HEK293 (cell line): ENCODE measurements around the gene CDC34.

Experiments
- CTCF ChIP-seq: fragments of 450-650 bp; formaldehyde crosslinking; IDR thresholded peaks from 2 replicates; pipeline ENCODE4 v1.5.1; 2016; ENCODE audit warnings: missing biosample characterization, missing genetic modification characterization
- GLI4 ChIP-seq: fragments of 450-650 bp; formaldehyde crosslinking; IDR thresholded peaks from 2 replicates; pipeline ENCODE4 v1.5.1; 2016; ENCODE audit warnings: missing biosample characterization, missing genetic modification characterization
- GLIS1 ChIP-seq: fragments of 450-650 bp; formaldehyde crosslinking; IDR thresholded peaks from 2 replicates; pipeline ENCODE4 v1.5.1; 2016; ENCODE audit warnings: missing biosample characterization, missing genetic modification characterization
- GLIS2 ChIP-seq: fragments of 450-650 bp; formaldehyde crosslinking; IDR thresholded peaks from 2 replicates; pipeline ENCODE4 v1.5.1; 2016; ENCODE audit warnings: missing biosample characterization, missing genetic modification characterization
- IKZF3 ChIP-seq: fragments of 450-650 bp; IDR thresholded peaks from 2 replicates; pipeline ENCODE4 v1.5.0; 2018; ENCODE audit warnings: missing biosample characterization, mild to moderate bottlenecking, missing genetic modification characterization, moderate library complexity
- KLF16 ChIP-seq: fragments of 450-650 bp; formaldehyde crosslinking; IDR thresholded peaks from 2 replicates; pipeline ENCODE4 v1.5.1; 2017; ENCODE audit warnings: missing biosample characterization, missing genetic modification characterization
- KLF7 ChIP-seq: fragments of 450-650 bp; formaldehyde crosslinking; IDR thresholded peaks from 2 replicates; pipeline ENCODE4 v1.5.1; 2016; ENCODE audit warnings: missing biosample characterization, missing genetic modification characterization, borderline replicate concordance
- KLF9 ChIP-seq: fragments of 450-650 bp; formaldehyde crosslinking; IDR thresholded peaks from 2 replicates; pipeline ENCODE4 v1.5.1; 2016; ENCODE audit warnings: missing biosample characterization, missing genetic modification characterization, low read depth
- PRDM10 ChIP-seq: fragments of 450-650 bp; formaldehyde crosslinking; IDR thresholded peaks from 2 replicates; pipeline ENCODE4 v1.5.1; 2016; ENCODE audit warnings: missing biosample characterization, missing genetic modification characterization
- SCRT2 ChIP-seq: fragments of 450-650 bp; formaldehyde crosslinking; IDR thresholded peaks from 2 replicates; pipeline ENCODE4 v1.5.1; 2016; ENCODE audit warnings: missing biosample characterization, missing genetic modification characterization
- SP7 ChIP-seq: fragments of 450-650 bp; formaldehyde crosslinking; IDR thresholded peaks from 2 replicates; pipeline ENCODE4 v1.5.1; 2016; ENCODE audit warnings: missing biosample characterization, missing genetic modification characterization
- ZBTB17 ChIP-seq: fragments of 450-650 bp; formaldehyde crosslinking; IDR thresholded peaks from 2 replicates; pipeline ENCODE4 v1.5.1; 2016; ENCODE audit warnings: missing biosample characterization, missing genetic modification characterization
- ZNF121 ChIP-seq: fragments of 450-650 bp; formaldehyde crosslinking; IDR thresholded peaks from 2 replicates; pipeline ENCODE4 v1.5.1; 2016; ENCODE audit warnings: missing biosample characterization, missing genetic modification characterization
- ZNF184 ChIP-seq: fragments of 450-650 bp; IDR thresholded peaks from 2 replicates; pipeline ENCODE4 v1.5.1; 2018; ENCODE audit warnings: missing biosample characterization, mild to moderate bottlenecking, missing genetic modification characterization
- ZNF221 ChIP-seq: fragments of 450-650 bp; formaldehyde crosslinking; IDR thresholded peaks from 2 replicates; pipeline ENCODE4 v1.5.1; 2017; ENCODE audit warnings: missing biosample characterization, missing genetic modification characterization, borderline replicate concordance
- ZNF292 ChIP-seq: fragments of 450-650 bp; formaldehyde crosslinking; IDR thresholded peaks from 2 replicates; pipeline ENCODE4 v1.5.1; 2016; ENCODE audit warnings: low read depth, missing biosample characterization, missing genetic modification characterization, borderline replicate concordance
- ZNF341 ChIP-seq: fragments of 450-650 bp; formaldehyde crosslinking; IDR thresholded peaks from 2 replicates; pipeline ENCODE4; 2016; ENCODE audit warnings: low read depth, missing biosample characterization, missing genetic modification characterization
- ZNF404 ChIP-seq: fragments of 450-650 bp; formaldehyde crosslinking; IDR thresholded peaks from 2 replicates; pipeline ENCODE4 v1.5.1; 2017; ENCODE audit warnings: missing biosample characterization, missing genetic modification characterization
- ZNF530 ChIP-seq: fragments of 450-650 bp; formaldehyde crosslinking; IDR thresholded peaks from 2 replicates; pipeline ENCODE4 v1.5.1; 2016; ENCODE audit warnings: low read depth, missing biosample characterization, missing genetic modification characterization
- ZNF544 ChIP-seq: fragments of 450-650 bp; formaldehyde crosslinking; IDR thresholded peaks from 2 replicates; pipeline ENCODE4 v1.5.0; 2017; ENCODE audit warnings: missing biosample characterization, missing genetic modification characterization
- ZNF555 ChIP-seq: fragments of 450-650 bp; formaldehyde crosslinking; conservative IDR thresholded peaks from 2 replicates; pipeline ENCODE4 v1.5.1; 2017; ENCODE audit warnings: missing biosample characterization, mild to moderate bottlenecking, missing genetic modification characterization, inconsistent platforms
- ZNF558 ChIP-seq: fragments of 450-650 bp; formaldehyde crosslinking; IDR thresholded peaks from 2 replicates; pipeline ENCODE4 v1.5.1; 2016; ENCODE audit warnings: missing biosample characterization, missing genetic modification characterization
- ZNF560 ChIP-seq: fragments of 450-650 bp; formaldehyde crosslinking; IDR thresholded peaks from 2 replicates; pipeline ENCODE4 v1.5.1; 2017; ENCODE audit warnings: missing biosample characterization, missing genetic modification characterization, borderline replicate concordance
- ZNF580 ChIP-seq: fragments of 450-650 bp; formaldehyde crosslinking; IDR thresholded peaks from 2 replicates; pipeline ENCODE4 v1.5.1; 2016; ENCODE audit warnings: missing biosample characterization, missing genetic modification characterization
- ZNF600 ChIP-seq: fragments of 450-650 bp; formaldehyde crosslinking; IDR thresholded peaks from 2 replicates; pipeline ENCODE4 v1.5.1; 2016; ENCODE audit warnings: missing biosample characterization, missing genetic modification characterization
- ZNF629 ChIP-seq: fragments of 450-650 bp; formaldehyde crosslinking; IDR thresholded peaks from 2 replicates; pipeline ENCODE4 v1.5.1; 2017; ENCODE audit warnings: missing biosample characterization, missing genetic modification characterization
- ZNF639 ChIP-seq: fragments of 450-650 bp; formaldehyde crosslinking; IDR thresholded peaks from 2 replicates; pipeline ENCODE4 v1.5.1; 2016; ENCODE audit warnings: missing biosample characterization, missing genetic modification characterization
- ZNF843 ChIP-seq: fragments of 450-650 bp; formaldehyde crosslinking; IDR thresholded peaks from 2 replicates; pipeline ENCODE4 v1.5.1; 2016; ENCODE audit warnings: missing biosample characterization, missing genetic modification characterization
- ZSCAN16 ChIP-seq: fragments of 450-650 bp; formaldehyde crosslinking; IDR thresholded peaks from 2 replicates; pipeline ENCODE4 v1.5.1; 2016; ENCODE audit warnings: missing biosample characterization, missing genetic modification characterization

CDC34 gene

GRCh38 chr19:495402-496111 is 36.0 kb upstream of the CDC34 start (continued):
- TF ChIP-seq ZNF121: no peak
- no peak for TF ChIP-seq ZNF558 (tag by site-specific recombination)
- peak; percentile 77; the same call in 1 of the 2 replicates for TF ChIP-seq KLF9 (tag by site-specific recombination)
- peak; percentile 56; the same call in 1 of the 2 replicates for TF ChIP-seq KLF16 (tag by site-specific recombination)
- no peak for TF ChIP-seq ZNF221 (tag by site-specific recombination)
- TF ChIP-seq ZNF341 (tag by site-specific recombination): no peak
- TF ChIP-seq ZSCAN16 (tag by site-specific recombination): no peak
- TF ChIP-seq GLI4 (tag by site-specific recombination): 0 out of 2 replicates have a peak, but pooled peaks have one; percentile 14
- TF ChIP-seq ZNF560 (tag by site-specific recombination): no peak
- no peak for TF ChIP-seq ZNF843 (tag by site-specific recombination)
- TF ChIP-seq GLIS1: peak; percentile 88
- peak; percentile 72 for TF ChIP-seq SCRT2 (tag by site-specific recombination)
- no peak for TF ChIP-seq ZNF639 (tag by site-specific recombination)
- TF ChIP-seq PRDM10 (tag by site-specific recombination): no peak
- TF ChIP-seq ZNF404 (tag by site-specific recombination): no peak
- TF ChIP-seq CTCF (tag by site-specific recombination): peak; percentile 77
- TF ChIP-seq IKZF3: peak; percentile 40; the same call in 1 of the 2 replicates
- no peak for TF ChIP-seq ZNF544 (tag by site-specific recombination)
- TF ChIP-seq ZNF629: peak; percentile 44
- TF ChIP-seq KLF7 (tag by site-specific recombination): peak; percentile 60; the same call in 1 of the 2 replicates
- TF ChIP-seq ZBTB17: peak; percentile 92
- TF ChIP-seq ZNF530 (tag by site-specific recombination): no peak
- peak; percentile 66; the same call in 1 of the 2 replicates for TF ChIP-seq GLIS2 (tag by site-specific recombination)
- peak; percentile 53; the same call in 1 of the 2 replicates for TF ChIP-seq SP7
- no peak for TF ChIP-seq ZNF292 (tag by site-specific recombination)
- no peak for TF ChIP-seq ZNF184 (tag by site-specific recombination)
- peak; percentile 93 for TF ChIP-seq ZNF580 (tag by site-specific recombination)
- peak; percentile 94; the same call in 1 of the 2 replicates for TF ChIP-seq ZNF600 (tag by site-specific recombination)
- TF ChIP-seq ZNF555: no peak
